CD4-positive, alpha-beta memory T cell (primary cell): ENCODE measurements around the gene ABRACL. TPM values are rescaled to one million over a fixed set of nuclear protein-coding genes. Genes with fewer than 3 reads are reported as not detected.

Source experiments
- CTCF ChIA-PET: fragments of 350-600 bp; sonication (Branson Sonifier 250); formaldehyde crosslinking; loops from one replicate; lab custom pipeline; 2021; ENCODE audit warnings: inconsistent platforms; ENCODE audit not compliant: partially characterized antibody; lab: Charles Lee
- POLR2A ChIA-PET: fragments of 350-600 bp; sonication (Branson Sonifier 250); formaldehyde crosslinking; loops from one replicate; lab custom pipeline; 2021; ENCODE audit not compliant: partially characterized antibody; lab: Charles Lee
- DNase-seq, 5 donors: peaks; one replicate each; pipeline versions ENCODE4 v3.0.0 to v3.0.0-alpha.2; 2020 to 2022; ENCODE audit warnings: mixed read lengths in 1 of 5
- H3K27ac ChIP-seq: one replicate; pipeline ENCODE4 v1.7.0; 2013; ENCODE audit warnings: low read depth, low read length
- H3K27me3 ChIP-seq: 2 replicates; pipeline ENCODE4 v1.7.0; 2013; ENCODE audit warnings: mild to moderate bottlenecking, low read length, moderate library complexity; ENCODE audit not compliant: insufficient read depth
- H3K36me3 ChIP-seq: 2 replicates; pipeline ENCODE4 v1.7.0; 2013; ENCODE audit warnings: mild to moderate bottlenecking, low read length, moderate library complexity; ENCODE audit not compliant: insufficient read depth
- H3K4me1 ChIP-seq: 2 replicates; pipeline ENCODE4 v1.7.0; 2013; ENCODE audit warnings: mild to moderate bottlenecking, low read length, moderate library complexity; ENCODE audit not compliant: insufficient read depth
- H3K4me3 ChIP-seq, 2 donors: one replicate each; pipeline ENCODE4 v1.7.0; 2013; ENCODE audit warnings: low read length in 2 of 2, mild to moderate bottlenecking in 1 of 2
- H3K9me3 ChIP-seq, 2 donors: one replicate each; pipeline ENCODE4 v1.7.0; 2013; ENCODE audit warnings: low read length in 2 of 2, control low read depth in 1 of 2; ENCODE audit not compliant: control insufficient read depth in 1 of 2
- H3K27ac Mint-ChIP-seq, 7 donors: one replicate each; pipeline ENCODE4 v1.8.0; 2020 to 2021; ENCODE audit warnings: mixed read lengths in 7 of 7, mild to moderate bottlenecking in 6 of 7, inconsistent platforms in 3 of 7, moderate library complexity in 3 of 7
- H3K27me3 Mint-ChIP-seq, 2 donors: one replicate each; pipeline ENCODE4 v1.8.0; 2020 to 2021; ENCODE audit warnings: mixed read lengths in 2 of 2
- H3K36me3 Mint-ChIP-seq, 2 donors: one replicate each; pipeline ENCODE4 v1.8.0; 2020 to 2021; ENCODE audit warnings: mixed read lengths in 2 of 2, inconsistent platforms in 1 of 2, mild to moderate bottlenecking in 1 of 2
- H3K4me1 Mint-ChIP-seq, 4 donors: one replicate each; pipeline ENCODE4 v1.8.0; 2020 to 2021; ENCODE audit warnings: mixed read lengths in 4 of 4, mild to moderate bottlenecking in 1 of 4
- H3K4me3 Mint-ChIP-seq, 8 donors: one replicate each; pipeline ENCODE4 v1.8.0; 2020 to 2021; ENCODE audit warnings: mixed read lengths in 8 of 8, mild to moderate bottlenecking in 7 of 8, moderate library complexity in 6 of 8, inconsistent platforms in 3 of 8
- H3K9me3 Mint-ChIP-seq, 8 donors: one replicate each; pipeline ENCODE4 v1.8.0; 2020 to 2021; ENCODE audit warnings: mixed read lengths in 8 of 8, mild to moderate bottlenecking in 5 of 8, inconsistent platforms in 3 of 8, moderate library complexity in 1 of 8
- intact Hi-C: fragments of 100-400 bp; cut with micrococcal nuclease; formaldehyde crosslinking; loops from one replicate; pipeline ENCODE4 v1.15.1; 2023
- polyA plus RNA-seq, 2 donors: library from polyadenylated mRNA; unstranded; fragments of 300-500 nt; fragmentation: Illumina TruSeq; gene quantifications; one replicate each; pipeline ENCODE4 v1.2.3, GENCODE V29; 2021
- total RNA-seq, 2 experiments: library from RNA; stranded (reverse); gene quantifications; one replicate each; pipeline ENCODE4 v1.2.3, GENCODE V29; 2021

The ABRACL gene
- total and polyA plus RNA-seq, 4 experiments from 2014 or later: 103 to 289 (median 180) TPM

GRCh38 chr6:139064981-139065665, 36.6 kb downstream of the ABRACL start:
- no peak overlapping the region for H3K27ac Mint-ChIP-seq
- no peaks in the 10 kb centered on the region for H3K9me3 Mint-ChIP-seq
- no peaks in the 10 kb centered on the region for H3K36me3 Mint-ChIP-seq
- H3K4me1 Mint-ChIP-seq: peaks cover 0 to 1% (median 0%) of the 10 kb centered on the region in 4 donors
- Histone ChIP-seq H3K4me3 (no peak overlapping the region), H3K36me3 (no peaks in the 10 kb centered on the region), H3K9me3 (no peaks in the 10 kb centered on the region), H3K4me1 (no peaks in the 10 kb centered on the region), H3K27ac (no peak overlapping the region), H3K27me3 (no peaks in the 10 kb centered on the region)
- DNase-seq: no peak
- ChIA-PET POLR2A (no interaction called here), CTCF (interaction anchor here (1.0 kb wide), 1 partner anchor 47 kb away, joined by 3 read pairs; no protein-coding TSS in a partner anchor)
- intact Hi-C loops: no loop called here
- no peak overlapping the region for H3K4me3 Mint-ChIP-seq
- no peaks in the 10 kb centered on the region for H3K27me3 Mint-ChIP-seq

DNA sequence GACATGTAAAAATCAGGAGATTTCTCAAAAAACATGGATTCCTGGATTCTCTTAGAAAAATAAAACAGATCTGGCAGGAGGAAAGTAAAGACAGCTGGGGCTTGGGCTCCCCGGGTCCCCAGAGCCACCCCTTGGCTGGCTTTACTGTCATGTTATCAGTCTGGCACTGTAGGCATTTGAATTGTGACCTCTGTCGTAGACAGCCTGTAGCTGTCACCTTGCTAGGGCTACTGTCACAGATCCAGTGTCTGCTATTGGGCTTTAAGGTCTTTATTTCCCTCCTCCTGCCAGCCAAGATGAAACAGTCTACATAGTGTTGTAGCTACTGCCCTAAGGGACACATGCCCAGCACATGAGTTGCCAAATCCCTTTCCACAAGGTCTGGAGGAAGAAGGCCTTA, 37.5 kb downstream of the ABRACL start:
- H3K27me3 Mint-ChIP-seq: no peaks in the 10 kb centered on the region
- intact Hi-C loops: no loop called here
- Histone ChIP-seq H3K4me1 (no peaks in the 10 kb centered on the region), H3K27me3 (no peaks in the 10 kb centered on the region), H3K4me3 (no peak overlapping the region), H3K36me3 (no peaks in the 10 kb centered on the region), H3K27ac (no peak overlapping the region), H3K9me3 (no peaks in the 10 kb centered on the region)
- ChIA-PET POLR2A (no interaction called here), CTCF (no interaction called here)
- H3K36me3 Mint-ChIP-seq: no peaks in the 10 kb centered on the region
- peaks cover 0 to 1% (median 0%) of the 10 kb centered on the region in 4 donors for H3K4me1 Mint-ChIP-seq
- DNase-seq: no peak
- H3K27ac Mint-ChIP-seq: peak overlapping the region in 2 of 7 donors; percentile 25 to 39
- H3K4me3 Mint-ChIP-seq: no peak overlapping the region
- H3K9me3 Mint-ChIP-seq: no peaks in the 10 kb centered on the region

DNA sequence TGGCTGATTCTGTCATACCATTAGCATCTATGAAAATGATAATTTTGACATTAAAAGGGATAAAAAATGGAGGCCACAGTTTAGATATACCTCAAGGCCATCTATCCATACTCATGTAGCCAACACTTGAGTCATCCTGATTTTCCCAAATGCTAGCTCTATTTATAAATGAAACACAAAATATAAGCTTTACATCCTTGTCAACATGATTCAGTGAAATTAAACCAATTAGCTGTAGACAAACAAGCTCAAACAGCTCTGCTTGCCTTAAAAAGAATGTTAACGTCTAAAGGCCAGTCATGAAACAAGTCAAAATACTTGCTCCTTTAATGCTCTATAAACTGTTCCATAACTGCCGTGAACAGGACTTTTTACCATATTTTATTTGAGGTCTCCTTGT, 40.3 kb downstream of the ABRACL start:
- no peaks in the 10 kb centered on the region for H3K9me3 ChIP-seq
- POLR2A ChIA-PET: no interaction called here
- Mint-ChIP-seq H3K36me3 (no peaks in the 10 kb centered on the region), H3K27me3 (no peaks in the 10 kb centered on the region), H3K27ac (no peak overlapping the region), H3K4me1 (peaks cover 0 to 1% (median 0%) of the 10 kb centered on the region in 4 donors), H3K4me3 (no peak overlapping the region), H3K9me3 (no peaks in the 10 kb centered on the region)
- no peaks in the 10 kb centered on the region for H3K4me1 ChIP-seq
- CTCF ChIA-PET: no interaction called here
- H3K4me3 ChIP-seq: no peak overlapping the region
- no peaks in the 10 kb centered on the region for H3K27me3 ChIP-seq
- no peak for DNase-seq
- no peak overlapping the region for H3K27ac ChIP-seq
- intact Hi-C loops: no loop called here
- H3K36me3 ChIP-seq: no peaks in the 10 kb centered on the region

DNA sequence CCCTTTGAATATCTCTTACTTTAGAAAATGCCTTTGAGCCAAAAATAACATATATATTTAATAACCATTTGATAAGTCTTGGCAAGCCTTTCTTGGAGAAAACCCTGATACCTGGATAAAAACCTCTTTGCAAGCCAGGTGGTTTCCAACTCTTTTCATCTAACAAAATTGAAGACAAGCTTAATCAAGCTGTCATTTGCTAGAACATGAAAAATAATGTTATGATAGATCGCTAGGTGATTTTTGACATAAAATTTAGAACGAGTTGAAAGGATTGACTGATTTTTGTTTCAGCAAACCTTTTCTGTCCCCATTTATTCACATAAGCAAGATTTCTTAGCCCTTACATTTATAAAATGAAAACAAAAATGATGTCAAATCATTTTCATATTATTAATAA, 44.6 kb downstream of the ABRACL start:
- H3K4me3 Mint-ChIP-seq: no peak overlapping the region
- no peak overlapping the region for H3K27ac Mint-ChIP-seq
- peaks cover 0 to 1% of the 10 kb centered on the region in 2 donors for H3K27me3 Mint-ChIP-seq
- H3K4me1 Mint-ChIP-seq: peaks cover 0 to 2% (median under 1%) of the 10 kb centered on the region in 4 donors
- Histone ChIP-seq H3K9me3 (no peaks in the 10 kb centered on the region), H3K27me3 (no peaks in the 10 kb centered on the region), H3K36me3 (no peaks in the 10 kb centered on the region), H3K4me3 (no peak overlapping the region), H3K4me1 (no peaks in the 10 kb centered on the region), H3K27ac (no peak overlapping the region)
- intact Hi-C loops: no loop called here
- no peaks in the 10 kb centered on the region for H3K9me3 Mint-ChIP-seq
- H3K36me3 Mint-ChIP-seq: no peaks in the 10 kb centered on the region
- ChIA-PET POLR2A (no interaction called here), CTCF (no interaction called here)
- no peak for DNase-seq

GRCh38 chr6:139079018-139079417, 50.5 kb downstream of the ABRACL start:
- H3K27me3 ChIP-seq: no peaks in the 10 kb centered on the region
- Mint-ChIP-seq H3K27me3 (peaks cover 0 to 1% of the 10 kb centered on the region in 2 donors), H3K36me3 (no peaks in the 10 kb centered on the region), H3K9me3 (no peaks in the 10 kb centered on the region), H3K4me3 (no peak overlapping the region), H3K27ac (no peak overlapping the region), H3K4me1 (peaks cover 0 to 10% (median 6%) of the 10 kb centered on the region in 4 donors)
- ChIA-PET POLR2A (no interaction called here), CTCF (interaction anchor here (0.7 to 1.2 kb wide), 2 partner anchors 16 to 260 kb away, joined by 3 read pairs; no protein-coding TSS in a partner anchor)
- H3K36me3 ChIP-seq: no peaks in the 10 kb centered on the region
- DNase-seq: no peak
- H3K4me3 ChIP-seq: no peak overlapping the region
- H3K4me1 ChIP-seq: no peaks in the 10 kb centered on the region
- no peaks in the 10 kb centered on the region for H3K9me3 ChIP-seq
- H3K27ac ChIP-seq: no peak overlapping the region
- intact Hi-C loops: no loop called here

DNA sequence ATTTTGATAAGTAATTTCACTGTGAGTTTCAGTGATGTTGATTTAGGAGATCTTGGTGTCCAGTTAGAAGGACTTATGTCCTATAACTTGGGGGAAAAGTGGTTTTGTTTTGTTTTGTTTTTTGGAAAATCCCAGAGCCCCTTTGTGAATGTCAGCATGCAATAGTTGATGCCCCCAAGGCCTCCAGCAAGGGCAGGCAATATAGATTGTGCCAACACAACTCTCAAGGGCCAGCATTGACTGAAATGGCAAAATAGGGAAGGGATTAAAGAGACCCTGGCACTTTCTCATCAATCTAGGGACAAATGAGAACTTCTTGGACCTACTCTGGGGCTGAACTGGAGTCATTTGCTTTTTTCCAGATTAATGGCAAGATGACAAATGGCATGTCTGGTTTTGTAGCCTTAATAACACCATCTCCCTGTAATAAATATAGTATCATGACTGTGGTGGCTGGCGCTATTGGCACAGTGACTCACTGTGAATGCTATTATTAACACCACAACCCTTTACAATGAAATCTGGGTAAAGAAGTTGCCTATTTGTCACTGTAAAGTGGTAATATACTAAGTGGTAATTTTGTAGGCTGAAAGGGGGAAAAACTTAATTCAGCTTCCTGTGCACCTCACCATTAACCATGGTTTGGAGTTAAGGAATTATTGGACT, 51.8 kb downstream of the ABRACL start:
- Histone ChIP-seq H3K4me1 (no peaks in the 10 kb centered on the region), H3K27ac (no peak overlapping the region), H3K27me3 (no peaks in the 10 kb centered on the region), H3K9me3 (no peaks in the 10 kb centered on the region), H3K36me3 (no peaks in the 10 kb centered on the region), H3K4me3 (no peak overlapping the region)
- Mint-ChIP-seq H3K27me3 (peaks cover 0 to 1% of the 10 kb centered on the region in 2 donors), H3K4me1 (peaks cover 0 to 10% (median 6%) of the 10 kb centered on the region in 4 donors), H3K36me3 (no peaks in the 10 kb centered on the region), H3K4me3 (no peak overlapping the region), H3K27ac (no peak overlapping the region), H3K9me3 (no peaks in the 10 kb centered on the region)
- intact Hi-C loops: no loop called here
- CTCF ChIA-PET: no interaction called here
- DNase-seq: no peak
- POLR2A ChIA-PET: no interaction called here

- H3K4me3 Mint-ChIP-seq: no peak overlapping the region
- H3K36me3 Mint-ChIP-seq: no peaks in the 10 kb centered on the region
- no peak overlapping the region for H3K27ac Mint-ChIP-seq
- H3K27ac ChIP-seq: no peak overlapping the region
- H3K27me3 ChIP-seq: no peaks in the 10 kb centered on the region
- H3K4me1 Mint-ChIP-seq: peaks cover 0 to 10% (median 6%) of the 10 kb centered on the region in 4 donors
- DNase-seq: no peak
- POLR2A ChIA-PET: no interaction called here
- H3K4me3 ChIP-seq: no peak overlapping the region
- H3K4me1 ChIP-seq: no peaks in the 10 kb centered on the region
- CTCF ChIA-PET: no interaction called here
- no peaks in the 10 kb centered on the region for H3K9me3 ChIP-seq
- intact Hi-C loops: no loop called here
- H3K27me3 Mint-ChIP-seq: peaks cover 0 to 1% of the 10 kb centered on the region in 2 donors
- H3K9me3 Mint-ChIP-seq: peaks cover 0 to 2% (median 0%) of the 10 kb centered on the region in 8 donors
- no peaks in the 10 kb centered on the region for H3K36me3 ChIP-seq
Observed at GRCh38 chr6:139081471-139081870, 52.9 kb downstream of the ABRACL start.
